K562 (cell line): ENCODE data around the gene PNMA5. TPM values are rescaled to one million over a fixed set of nuclear protein-coding genes. Genes with fewer than 3 reads are reported as not detected.
A peak's percentile ranks its signal among the peaks of the same experiment; 100 is the strongest.

Source experiments
- ATAC-seq: fragments of 200-7000 bp; cut with Tn5 transposase; 3 replicates; pipeline ENCODE4 v1.9.1; 2020; ENCODE audit warnings: moderate library complexity
- BruUV-seq: library from RNA; stranded (reverse); fragments of 400-500 nt; replicated peaks from 2 replicates; lab custom pipeline; 2021; lab: Mats Ljungman, UMichigan
- CTCF ChIA-PET: fragments of 300-600 bp; formaldehyde crosslinking; extraction: SDS; loops from one replicate; lab custom pipeline; 2021; ENCODE audit warnings: low intra/inter-chr PET ratio; lab: Yijun Ruan, JAX
- POLR2A ChIA-PET: fragments of 300-600, 350-650 bp; sonication (Branson Sonifier 250); formaldehyde crosslinking; extraction: SDS; loops from one replicate; lab custom pipeline; 2021; ENCODE audit warnings: antibody characterized with exemption, inconsistent platforms; lab: Yijun Ruan, JAX
- DNase-seq, 4 experiments: peaks; one replicate each; pipeline versions ENCODE4 v3.0.0 to v3.0.0-alpha.2; 2011 to 2018; ENCODE audit warnings: low spot score in 3 of 4, mixed read lengths in 3 of 4; ENCODE audit errors: extremely low read depth in 1 of 4
- FAIRE-seq: peaks from 2 replicates; lab custom pipeline; 2011; peaks lifted over from hg19 to GRCh38; lab: Jason Lieb, UNC
- H2AFZ ChIP-seq: 2 replicates; pipeline ENCODE4 v1.6.0; 2011; ENCODE audit warnings: low read depth, low read length, control low read depth, inconsistent platforms
- H3K27ac ChIP-seq: fragments of 200-600 bp; 3 replicates; pipeline ENCODE4 v1.8.0; 2011; ENCODE audit warnings: low read depth, mild to moderate bottlenecking, control low read depth, inconsistent platforms, low read length, moderate library complexity, mixed read lengths; ENCODE audit errors: extremely low read depth
- H3K27me3 ChIP-seq, 2 experiments: fragments of 300-600 bp in 1 of 2; 2 replicates in 1 of 2; 3 replicates in 1 of 2; pipeline versions ENCODE4 v1.6.0 to v1.8.0; 2011; ENCODE audit warnings: inconsistent platforms in 2 of 2, low read length in 2 of 2, mild to moderate bottlenecking in 1 of 2, mixed read lengths in 1 of 2, moderate library complexity in 1 of 2; ENCODE audit not compliant: control insufficient read depth in 2 of 2, insufficient read depth in 2 of 2
- H3K36me3 ChIP-seq: fragments of 300-600 bp; 3 replicates; pipeline ENCODE4 v1.8.0; 2011; ENCODE audit warnings: mild to moderate bottlenecking, low read length, inconsistent platforms; ENCODE audit not compliant: control insufficient read depth, insufficient read depth
- H3K4me1 ChIP-seq, 2 experiments: fragments of 200-600 bp in 1 of 2; replicated peaks in 1 of 2; 2 replicates in 1 of 2; 3 replicates in 1 of 2; pipeline versions ENCODE4 v1.5.1 to v1.8.0; 2011; ENCODE audit warnings: inconsistent platforms in 2 of 2, low read length in 2 of 2, mild to moderate bottlenecking in 1 of 2, mixed read lengths in 1 of 2, moderate library complexity in 1 of 2; ENCODE audit not compliant: control insufficient read depth in 2 of 2, insufficient read depth in 2 of 2
- H3K4me2 ChIP-seq: 2 replicates; pipeline ENCODE4 v1.6.1; 2011; ENCODE audit warnings: low read length, control low read depth, inconsistent platforms, mixed read lengths; ENCODE audit not compliant: insufficient read depth
- H3K4me3 ChIP-seq: fragments of 200-600 bp; sonication (generic), shearing (Covaris generic); 2 replicates; pipeline ENCODE4 v1.5.1; 2016; ENCODE audit warnings: control low read depth, inconsistent platforms
- H3K79me2 ChIP-seq: fragments of 200-600 bp; 3 replicates; pipeline ENCODE4 v1.8.0; 2011; ENCODE audit warnings: low read length, inconsistent platforms; ENCODE audit not compliant: control insufficient read depth, insufficient read depth
- H3K9ac ChIP-seq, 2 experiments: 2 replicates each; pipeline versions ENCODE4 v1.6.0 to v1.6.1; 2011; ENCODE audit warnings: low read depth in 2 of 2, low read length in 2 of 2, control low read depth in 1 of 2, inconsistent platforms in 1 of 2, mild to moderate bottlenecking in 1 of 2, mixed read lengths in 1 of 2; ENCODE audit not compliant: insufficient read depth in 1 of 2
- H3K9me1 ChIP-seq: one replicate; pipeline ENCODE4 v1.6.0; 2011; ENCODE audit warnings: inconsistent platforms, mild to moderate bottlenecking, low read length, moderate library complexity; ENCODE audit not compliant: control insufficient read depth, insufficient read depth
- H3K9me3 ChIP-seq: replicated peaks from 2 replicates; pipeline ENCODE4 v1.5.1; 2011; ENCODE audit warnings: low read depth, low read length, inconsistent platforms; ENCODE audit not compliant: control insufficient read depth, insufficient read depth
- H4K20me1 ChIP-seq: replicated peaks from 2 replicates; pipeline ENCODE4 v1.6.1; 2011; ENCODE audit warnings: low read length, inconsistent platforms, mixed read lengths; ENCODE audit not compliant: control insufficient read depth, insufficient read depth
- E2F6 ChIP-seq, 2 experiments: IDR thresholded peaks; 2 replicates each; pipeline ENCODE4 v1.6.1; 2011; ENCODE audit warnings: borderline replicate concordance in 1 of 2, control low read depth in 1 of 2, low read depth in 1 of 2, low read length in 1 of 2, mild to moderate bottlenecking in 1 of 2, mixed read lengths in 1 of 2, moderate library complexity in 1 of 2; ENCODE audit not compliant: insufficient read depth in 1 of 2, insufficient read length in 1 of 2, poor library complexity in 1 of 2, severe bottlenecking in 1 of 2; ENCODE audit errors: extremely low read depth in 1 of 2
- MCM3 ChIP-seq: fragments of 450-650 bp; IDR thresholded peaks from 2 replicates; pipeline ENCODE4 v1.6.1; 2016
- RBFOX2 ChIP-seq: fragments of 200-400 bp; formaldehyde crosslinking; IDR thresholded peaks from 2 replicates; pipeline ENCODE4 v1.6.1; 2017; ENCODE audit warnings: low read depth, mild to moderate bottlenecking, low read length, moderate library complexity
- ZNF282 ChIP-seq: sonication (generic); formaldehyde crosslinking; IDR thresholded peaks from 2 replicates; pipeline ENCODE4 v1.8.1; 2023; ENCODE audit warnings: missing genetic modification reagents
- WGBS: fragments of 100-300 bp; shearing (Covaris generic); methylation state at CpG from one replicate; pipeline ENCODE4 v1.1.6; 2016; ENCODE audit warnings: low coverage, mixed read lengths; ENCODE audit not compliant: insufficient coverage; ENCODE audit errors: missing lambda C conversion rate; 5-methylcytosine and 5-hydroxymethylcytosine counted together
- in situ Hi-C: fragments of 300-500 bp; cut with MboI; formaldehyde crosslinking; loops from 4 replicates; pipeline ENCODE4 v1.15.0; 2018; ENCODE audit warnings: inconsistent platforms, mixed read lengths
- intact Hi-C: fragments of 100-400 bp; cut with micrococcal nuclease; formaldehyde crosslinking; loops from 2 replicates; pipeline ENCODE4 v1.14.2; 2022
- polyA plus RNA-seq, 8 experiments: library from polyadenylated mRNA; depleted of rRNA in 4 of 8; stranded (reverse) in 5 of 8; unstranded in 3 of 8; fragments of >200 nt; fragmentation: Nextera tagmentation in 2 of 8; fragmentation: Illumina TruSeq in 1 of 8; extraction: Ambion mirVana in 2 of 8; extraction: Trizol in 1 of 8; gene quantifications; 2 replicates each; pipeline versions ENCODE4 v1.2.1 to v1.2.3, GENCODE V29; 2011 to 2014; ENCODE audit warnings: inconsistent platforms in 1 of 8, missing spikeins in 1 of 8
- total RNA-seq, 7 experiments: library from RNA; depleted of rRNA in 6 of 7; stranded (reverse); fragments of >200 nt in 6 of 7; fragmentation: Illumina TruSeq in 2 of 7; extraction: Trizol in 2 of 7; gene quantifications; 2 replicates each; pipeline versions ENCODE4 v1.2.1 to v1.2.3, GENCODE V29; 2011 to 2021; ENCODE audit warnings: low replicate concordance in 1 of 7
- TF ChIP-seq, protein P1 (sequence below): sonication (generic); formaldehyde crosslinking; IDR thresholded peaks from 2 replicates; pipeline ENCODE4 v1.8.0; 2023; ENCODE audit warnings: mild to moderate bottlenecking, missing genetic modification reagents

The PNMA5 gene
- total and polyA plus RNA-seq, 9 of the 15 experiments (the other 6 are each of a cell fraction or from before 2014, with no cell fraction given), result 0.03 to 0.20 (median 0.07) TPM; not detected in 3

GRCh38 chrX:152942077-152942442, 51.9 kb downstream of the PNMA5 start:
- Histone ChIP-seq H2AFZ (peak overlapping the region; percentile 96), H3K4me1 (peaks cover 2 to 6% of the 10 kb centered on the region in 2 experiments; a peak in 4 of 5 replicates), H3K27ac (peak overlapping the region; percentile 82), H3K27me3 (no peaks in the 10 kb centered on the region), H3K4me2 (peak overlapping the region; percentile 79), H3K4me3 (peak overlapping the region; percentile 52), H4K20me1 (no peaks in the 10 kb centered on the region), H3K79me2 (no peaks in the 10 kb centered on the region), H3K9me1 (no peaks in the 10 kb centered on the region), H3K9me3 (no peaks in the 10 kb centered on the region), H3K36me3 (no peaks in the 10 kb centered on the region), H3K9ac (peak overlapping the region; percentile 77 to 95)
- ATAC-seq, result peak; percentile 41
- no TSS peak for BruUV-seq
- peak in 2 of 4 experiments; percentile 18 to 26 for DNase-seq
- in situ Hi-C loops, result loop anchor here (10.0 kb wide), 1 partner anchor 723 kb away; no protein-coding TSS in a partner anchor
- no peak for FAIRE-seq
- TF ChIP-seq ZNF282 (no peak), E2F6 (IDR thresholded peaks at IDR 0.05; ENCODE audit: borderline replicate concordance in 1 of 2, extremely low read depth in 1 of 2, insufficient read depth in 1 of 2, insufficient read length in 1 of 2, low read depth in 1 of 2, low read length in 1 of 2, poor library complexity in 1 of 2, severe bottlenecking in 1 of 2) (no peak), RBFOX2 (peak; percentile 6; the same call in 1 of the 2 replicates), MCM3 (no peak)
- TF ChIP-seq, protein P1, sequence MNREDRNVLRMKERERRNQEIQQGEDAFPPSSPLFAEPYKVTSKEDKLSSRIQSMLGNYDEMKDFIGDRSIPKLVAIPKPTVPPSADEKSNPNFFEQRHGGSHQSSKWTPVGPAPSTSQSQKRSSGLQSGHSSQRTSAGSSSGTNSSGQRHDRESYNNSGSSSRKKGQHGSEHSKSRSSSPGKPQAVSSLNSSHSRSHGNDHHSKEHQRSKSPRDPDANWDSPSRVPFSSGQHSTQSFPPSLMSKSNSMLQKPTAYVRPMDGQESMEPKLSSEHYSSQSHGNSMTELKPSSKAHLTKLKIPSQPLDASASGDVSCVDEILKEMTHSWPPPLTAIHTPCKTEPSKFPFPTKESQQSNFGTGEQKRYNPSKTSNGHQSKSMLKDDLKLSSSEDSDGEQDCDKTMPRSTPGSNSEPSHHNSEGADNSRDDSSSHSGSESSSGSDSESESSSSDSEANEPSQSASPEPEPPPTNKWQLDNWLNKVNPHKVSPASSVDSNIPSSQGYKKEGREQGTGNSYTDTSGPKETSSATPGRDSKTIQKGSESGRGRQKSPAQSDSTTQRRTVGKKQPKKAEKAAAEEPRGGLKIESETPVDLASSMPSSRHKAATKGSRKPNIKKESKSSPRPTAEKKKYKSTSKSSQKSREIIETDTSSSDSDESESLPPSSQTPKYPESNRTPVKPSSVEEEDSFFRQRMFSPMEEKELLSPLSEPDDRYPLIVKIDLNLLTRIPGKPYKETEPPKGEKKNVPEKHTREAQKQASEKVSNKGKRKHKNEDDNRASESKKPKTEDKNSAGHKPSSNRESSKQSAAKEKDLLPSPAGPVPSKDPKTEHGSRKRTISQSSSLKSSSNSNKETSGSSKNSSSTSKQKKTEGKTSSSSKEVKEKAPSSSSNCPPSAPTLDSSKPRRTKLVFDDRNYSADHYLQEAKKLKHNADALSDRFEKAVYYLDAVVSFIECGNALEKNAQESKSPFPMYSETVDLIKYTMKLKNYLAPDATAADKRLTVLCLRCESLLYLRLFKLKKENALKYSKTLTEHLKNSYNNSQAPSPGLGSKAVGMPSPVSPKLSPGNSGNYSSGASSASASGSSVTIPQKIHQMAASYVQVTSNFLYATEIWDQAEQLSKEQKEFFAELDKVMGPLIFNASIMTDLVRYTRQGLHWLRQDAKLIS, result 0 out of 2 replicates have a peak, but pooled peaks have one; percentile 6
- CTCF ChIA-PET, result interaction anchor here (1.0 kb wide), 1 partner anchor 1005 kb away, joined by 5 read pairs; no protein-coding TSS in a partner anchor
- 56% methylated on average over 9 of the region's 11 CpGs for WGBS
- POLR2A ChIA-PET, result interaction anchor here (0.7 to 1.1 kb wide), 2 partner anchors 1005 to 1828 kb away, joined by 3 to 8 read pairs; no protein-coding TSS in a partner anchor
- intact Hi-C loops, result no loop called here
